Measurements from ENCODE around the gene GPS1. TPM values are rescaled to one million over a fixed set of nuclear protein-coding genes. Genes with fewer than 3 reads are reported as not detected.
"Not testable (repeated sequence)": the region's sequence is repeated elsewhere in the genome, so short reads cannot be mapped to it uniquely, and the experiment has no call there.

GPS1 gene
- total and polyA plus RNA-seq, 4 donors, result 53.9 to 66.3 (median 58.8) TPM

- peak overlapping the region; percentile 78 to 84 for H3K27ac ChIP-seq (ENCODE audit: low read depth in 1 of 2, low read length in 2 of 2)
These were observed 12.8 kb upstream of the GPS1 start for GRCh38 chr17:82038796-82039409.

GRCh38 chr17:82039695-82040299, 11.9 kb upstream of the GPS1 start:
- no peak for DNase-seq (ENCODE audit: low spot score)
- TF ChIP-seq RXRA (IDR thresholded peaks at IDR 0.05), result peak; percentile 95 to 98
- peak; percentile 1 to 22 for TF ChIP-seq RAD21 (IDR thresholded peaks at IDR 0.05)
- peak; percentile 82 for TF ChIP-seq ZBTB33 (IDR thresholded peaks at IDR 0.05)
- peak; percentile 96 to 99 for TF ChIP-seq JUND (IDR thresholded peaks at IDR 0.05)
- TF ChIP-seq FOXA1 (IDR thresholded peaks at IDR 0.05), result peak; percentile 85
- peak; percentile 57 for TF ChIP-seq FOXA2 (IDR thresholded peaks at IDR 0.05)
- TF ChIP-seq YY1 (IDR thresholded peaks at IDR 0.05), result peak; percentile 82
- no peak for TF ChIP-seq NR2F2 (IDR thresholded peaks at IDR 0.05)
- peak; percentile 96 for TF ChIP-seq SP1 (IDR thresholded peaks at IDR 0.05)
- TF ChIP-seq, protein P1, sequence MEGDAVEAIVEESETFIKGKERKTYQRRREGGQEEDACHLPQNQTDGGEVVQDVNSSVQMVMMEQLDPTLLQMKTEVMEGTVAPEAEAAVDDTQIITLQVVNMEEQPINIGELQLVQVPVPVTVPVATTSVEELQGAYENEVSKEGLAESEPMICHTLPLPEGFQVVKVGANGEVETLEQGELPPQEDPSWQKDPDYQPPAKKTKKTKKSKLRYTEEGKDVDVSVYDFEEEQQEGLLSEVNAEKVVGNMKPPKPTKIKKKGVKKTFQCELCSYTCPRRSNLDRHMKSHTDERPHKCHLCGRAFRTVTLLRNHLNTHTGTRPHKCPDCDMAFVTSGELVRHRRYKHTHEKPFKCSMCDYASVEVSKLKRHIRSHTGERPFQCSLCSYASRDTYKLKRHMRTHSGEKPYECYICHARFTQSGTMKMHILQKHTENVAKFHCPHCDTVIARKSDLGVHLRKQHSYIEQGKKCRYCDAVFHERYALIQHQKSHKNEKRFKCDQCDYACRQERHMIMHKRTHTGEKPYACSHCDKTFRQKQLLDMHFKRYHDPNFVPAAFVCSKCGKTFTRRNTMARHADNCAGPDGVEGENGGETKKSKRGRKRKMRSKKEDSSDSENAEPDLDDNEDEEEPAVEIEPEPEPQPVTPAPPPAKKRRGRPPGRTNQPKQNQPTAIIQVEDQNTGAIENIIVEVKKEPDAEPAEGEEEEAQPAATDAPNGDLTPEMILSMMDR (IDR thresholded peaks at IDR 0.05; ENCODE audit: low read depth, low read length, missing input control), result no peak
- no peak for TF ChIP-seq TAF1 (conservative IDR thresholded peaks at IDR 0.05)
- TF ChIP-seq GABPA (IDR thresholded peaks at IDR 0.05 in 1 of 2, conservative IDR thresholded peaks at IDR 0.05 in 1 of 2), result peak in 1 of 2 donors; percentile 66
- peak in 1 of 2 donors; percentile 94 for TF ChIP-seq EGR1 (IDR thresholded peaks at IDR 0.05; ENCODE audit: low read depth in 2 of 2)
- TF ChIP-seq, protein P2, sequence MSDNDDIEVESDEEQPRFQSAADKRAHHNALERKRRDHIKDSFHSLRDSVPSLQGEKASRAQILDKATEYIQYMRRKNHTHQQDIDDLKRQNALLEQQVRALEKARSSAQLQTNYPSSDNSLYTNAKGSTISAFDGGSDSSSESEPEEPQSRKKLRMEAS (IDR thresholded peaks at IDR 0.05), result peak; percentile 90
- TF ChIP-seq, protein P3, sequence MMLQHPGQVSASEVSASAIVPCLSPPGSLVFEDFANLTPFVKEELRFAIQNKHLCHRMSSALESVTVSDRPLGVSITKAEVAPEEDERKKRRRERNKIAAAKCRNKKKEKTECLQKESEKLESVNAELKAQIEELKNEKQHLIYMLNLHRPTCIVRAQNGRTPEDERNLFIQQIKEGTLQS (IDR thresholded peaks at IDR 0.05), result peak; percentile 72
- peak; percentile 85 for TF ChIP-seq HNF4G (IDR thresholded peaks at IDR 0.05)
- peak; percentile 95 for TF ChIP-seq HNF4A (conservative IDR thresholded peaks at IDR 0.05)
- TF ChIP-seq, protein P4, sequence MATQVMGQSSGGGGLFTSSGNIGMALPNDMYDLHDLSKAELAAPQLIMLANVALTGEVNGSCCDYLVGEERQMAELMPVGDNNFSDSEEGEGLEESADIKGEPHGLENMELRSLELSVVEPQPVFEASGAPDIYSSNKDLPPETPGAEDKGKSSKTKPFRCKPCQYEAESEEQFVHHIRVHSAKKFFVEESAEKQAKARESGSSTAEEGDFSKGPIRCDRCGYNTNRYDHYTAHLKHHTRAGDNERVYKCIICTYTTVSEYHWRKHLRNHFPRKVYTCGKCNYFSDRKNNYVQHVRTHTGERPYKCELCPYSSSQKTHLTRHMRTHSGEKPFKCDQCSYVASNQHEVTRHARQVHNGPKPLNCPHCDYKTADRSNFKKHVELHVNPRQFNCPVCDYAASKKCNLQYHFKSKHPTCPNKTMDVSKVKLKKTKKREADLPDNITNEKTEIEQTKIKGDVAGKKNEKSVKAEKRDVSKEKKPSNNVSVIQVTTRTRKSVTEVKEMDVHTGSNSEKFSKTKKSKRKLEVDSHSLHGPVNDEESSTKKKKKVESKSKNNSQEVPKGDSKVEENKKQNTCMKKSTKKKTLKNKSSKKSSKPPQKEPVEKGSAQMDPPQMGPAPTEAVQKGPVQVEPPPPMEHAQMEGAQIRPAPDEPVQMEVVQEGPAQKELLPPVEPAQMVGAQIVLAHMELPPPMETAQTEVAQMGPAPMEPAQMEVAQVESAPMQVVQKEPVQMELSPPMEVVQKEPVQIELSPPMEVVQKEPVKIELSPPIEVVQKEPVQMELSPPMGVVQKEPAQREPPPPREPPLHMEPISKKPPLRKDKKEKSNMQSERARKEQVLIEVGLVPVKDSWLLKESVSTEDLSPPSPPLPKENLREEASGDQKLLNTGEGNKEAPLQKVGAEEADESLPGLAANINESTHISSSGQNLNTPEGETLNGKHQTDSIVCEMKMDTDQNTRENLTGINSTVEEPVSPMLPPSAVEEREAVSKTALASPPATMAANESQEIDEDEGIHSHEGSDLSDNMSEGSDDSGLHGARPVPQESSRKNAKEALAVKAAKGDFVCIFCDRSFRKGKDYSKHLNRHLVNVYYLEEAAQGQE (IDR thresholded peaks at IDR 0.05), result peak; percentile 78
- no peak overlapping the region for H3K4me3 ChIP-seq (ENCODE audit: low read depth in 1 of 3, low read length in 3 of 3)
- peak overlapping the region; percentile 78 to 84 for H3K27ac ChIP-seq (ENCODE audit: low read depth in 1 of 2, low read length in 2 of 2)
- H3K9me3 ChIP-seq (ENCODE audit: control insufficient read depth in 4 of 4, low read length in 3 of 4), result no peaks in the 10 kb centered on the region
- 43% methylated on average over 8 of the region's 8 CpGs for WGBS
- H3K27me3 ChIP-seq (ENCODE audit: control insufficient read depth in 4 of 4, insufficient read depth in 4 of 4, low read length in 3 of 4), result no peaks in the 10 kb centered on the region
- peaks cover 0 to 5% (median 1%) of the 10 kb centered on the region in 4 donors for H3K36me3 ChIP-seq (ENCODE audit: control insufficient read depth in 4 of 4, insufficient read depth in 3 of 4, low read depth in 1 of 4, low read length in 3 of 4)
- peaks cover 16 to 56% (median 37%) of the 10 kb centered on the region in 4 donors for H3K4me1 ChIP-seq (ENCODE audit: control insufficient read depth in 4 of 4, insufficient read depth in 4 of 4, low read length in 3 of 4)
- no peak overlapping the region for H3K9ac ChIP-seq (ENCODE audit: low read depth in 1 of 2, low read length in 2 of 2)

More at GRCh38 chr17:82038796-82039409, 12.8 kb upstream of the GPS1 start:
- WGBS, result 88% methylated on average over 16 of the region's 16 CpGs
- not testable (repeated sequence) for H3K36me3 ChIP-seq (ENCODE audit: control insufficient read depth in 4 of 4, insufficient read depth in 3 of 4, low read depth in 1 of 4, low read length in 3 of 4); H3K9me3 ChIP-seq (ENCODE audit: control insufficient read depth in 4 of 4, low read length in 3 of 4); H3K9ac ChIP-seq (ENCODE audit: low read depth in 1 of 2, low read length in 2 of 2); DNase-seq (ENCODE audit: low spot score); H3K27me3 ChIP-seq (ENCODE audit: control insufficient read depth in 4 of 4, insufficient read depth in 4 of 4, low read length in 3 of 4); H3K4me3 ChIP-seq (ENCODE audit: low read depth in 1 of 3, low read length in 3 of 3)
- peaks cover 16 to 58% (median 37%) of the 10 kb centered on the region in 4 donors for H3K4me1 ChIP-seq (ENCODE audit: control insufficient read depth in 4 of 4, insufficient read depth in 4 of 4, low read length in 3 of 4)

All from liver (tissue), 9 donors.